ENCODE results near the gene SLC7A9. TPM values are rescaled to one million over a fixed set of nuclear protein-coding genes. Genes with fewer than 3 reads are reported as not detected.
"Not testable (repeated sequence)": the region's sequence is repeated elsewhere in the genome, so short reads cannot be mapped to it uniquely, and the experiment has no call there.

The SLC7A9 gene
- total RNA-seq, 1 donor from 2014 or later = 5.4 TPM

GRCh38 chr19:32890841-32891240 lies 21.3 kb upstream of the SLC7A9 start:
- no peak for TF ChIP-seq CTCF (IDR thresholded peaks at IDR 0.05; ENCODE audit: unreplicated experiment)
- no peaks in the 10 kb centered on the region for H3K27me3 Mint-ChIP-seq
- no peak overlapping the region for H3K4me3 Mint-ChIP-seq (ENCODE audit: low read depth)
- no peak for DNase-seq (ENCODE audit: low spot score, unreplicated experiment)
- H3K9me3 Mint-ChIP-seq (ENCODE audit: low read depth) = peaks cover 20% of the 10 kb centered on the region
- H3K27ac Mint-ChIP-seq = no peak overlapping the region
- H3K36me3 Mint-ChIP-seq (ENCODE audit: insufficient read depth) = peaks cover 41% of the 10 kb centered on the region
- no peaks in the 10 kb centered on the region for H3K4me1 Mint-ChIP-seq (ENCODE audit: low read depth)

DNA sequence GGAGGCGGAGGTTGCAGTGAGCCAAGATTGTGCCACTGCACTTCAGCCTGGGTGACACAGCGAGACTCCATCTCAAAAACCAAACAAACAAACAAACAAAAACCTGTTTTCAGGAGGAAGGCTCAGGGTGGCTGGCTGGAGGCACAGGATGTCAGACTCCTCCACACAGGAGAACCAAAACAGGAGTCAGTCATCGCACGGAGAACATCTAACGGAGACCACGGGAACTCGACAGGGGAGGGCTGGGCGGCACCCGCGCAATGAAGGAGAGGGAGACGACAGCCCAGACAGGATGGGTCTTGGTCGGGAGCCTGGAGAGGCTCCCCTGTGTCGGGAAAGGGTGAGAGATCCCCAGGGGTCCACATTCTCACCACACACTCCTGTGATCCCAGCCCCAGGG lies 20.8 kb upstream of the SLC7A9 start:
- TF ChIP-seq CTCF (IDR thresholded peaks at IDR 0.05; ENCODE audit: unreplicated experiment) = no peak
- no peak overlapping the region for H3K27ac Mint-ChIP-seq

DNA sequence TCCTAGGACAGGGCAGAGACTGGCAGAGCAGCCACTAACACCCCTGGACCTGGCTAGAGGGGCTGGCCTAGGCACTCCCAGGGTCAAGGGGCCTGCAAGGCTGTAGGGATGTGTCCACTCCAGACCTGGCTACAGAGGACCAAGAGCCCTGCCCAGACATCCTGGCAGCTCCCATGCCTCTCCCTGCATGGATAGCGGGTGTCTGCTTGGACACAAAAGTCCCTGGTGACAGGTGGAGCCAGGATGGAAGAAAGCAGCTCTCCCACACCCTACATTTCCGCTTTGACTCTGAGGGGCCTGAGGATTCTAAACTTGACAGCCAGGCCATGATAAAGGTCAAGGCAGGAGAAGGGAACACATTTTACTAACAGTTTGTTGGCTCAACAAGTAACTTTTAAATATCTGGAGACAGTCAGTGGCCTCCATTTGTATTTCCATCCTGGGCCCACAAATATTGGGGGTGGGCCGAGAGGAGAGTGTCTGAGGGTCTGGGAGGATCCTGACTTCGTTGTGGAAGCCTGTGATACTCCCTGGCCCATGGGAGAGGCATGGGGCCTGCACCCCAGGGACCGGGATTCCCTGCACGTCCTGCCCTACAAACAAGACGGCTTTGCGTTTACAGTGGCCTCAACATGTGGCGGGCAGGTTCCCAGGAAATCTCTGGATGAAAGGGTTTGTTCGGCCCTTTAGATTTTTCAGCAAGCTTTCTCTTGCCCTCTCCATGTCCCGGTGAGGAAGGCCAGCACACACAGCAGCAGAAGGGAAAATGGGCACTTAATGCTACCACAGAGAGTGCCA lies 19.8 kb upstream of the SLC7A9 start:
- Mint-ChIP-seq H3K36me3 (ENCODE audit: insufficient read depth) (peaks cover 34% of the 10 kb centered on the region), H3K27me3 (no peaks in the 10 kb centered on the region), H3K4me1 (ENCODE audit: low read depth) (no peaks in the 10 kb centered on the region), H3K4me3 (ENCODE audit: low read depth) (no peak overlapping the region), H3K9me3 (ENCODE audit: low read depth) (peaks cover 20% of the 10 kb centered on the region), H3K27ac (no peak overlapping the region)
- DNase-seq (ENCODE audit: low spot score, unreplicated experiment) = no peak
- no peak for TF ChIP-seq CTCF (IDR thresholded peaks at IDR 0.05; ENCODE audit: unreplicated experiment)

More for the DNA sequence above, 20.8 kb upstream of the SLC7A9 start:
- no peaks in the 10 kb centered on the region for H3K4me1 Mint-ChIP-seq (ENCODE audit: low read depth)
- peaks cover 41% of the 10 kb centered on the region for H3K36me3 Mint-ChIP-seq (ENCODE audit: insufficient read depth)
- H3K4me3 Mint-ChIP-seq (ENCODE audit: low read depth) = no peak overlapping the region
- no peak for DNase-seq (ENCODE audit: low spot score, unreplicated experiment)
- H3K27me3 Mint-ChIP-seq = no peaks in the 10 kb centered on the region
- H3K9me3 Mint-ChIP-seq (ENCODE audit: low read depth) = peaks cover 20% of the 10 kb centered on the region

- no peak overlapping the region for H3K4me3 Mint-ChIP-seq (ENCODE audit: low read depth)
- no peak overlapping the region for H3K27ac Mint-ChIP-seq
- H3K27me3 Mint-ChIP-seq = no peaks in the 10 kb centered on the region
- H3K9me3 Mint-ChIP-seq (ENCODE audit: low read depth) = peaks cover 9% of the 10 kb centered on the region
- peaks cover 20% of the 10 kb centered on the region for H3K36me3 Mint-ChIP-seq (ENCODE audit: insufficient read depth)
- H3K4me1 Mint-ChIP-seq (ENCODE audit: low read depth) = no peaks in the 10 kb centered on the region
- no peak for TF ChIP-seq CTCF (IDR thresholded peaks at IDR 0.05; ENCODE audit: unreplicated experiment)
- DNase-seq (ENCODE audit: low spot score, unreplicated experiment) = no peak
Observed at GRCh38 chr19:32887572-32888215, 18.1 kb upstream of the SLC7A9 start.

GRCh38 chr19:32886241-32886640 lies 16.7 kb upstream of the SLC7A9 start:
- TF ChIP-seq CTCF (IDR thresholded peaks at IDR 0.05; ENCODE audit: unreplicated experiment) = no peak
- H3K27ac Mint-ChIP-seq = peak overlapping the region; percentile 47
- H3K9me3 Mint-ChIP-seq (ENCODE audit: low read depth) = peaks cover under 1% of the 10 kb centered on the region
- DNase-seq (ENCODE audit: low spot score, unreplicated experiment) = no peak
- H3K4me1 Mint-ChIP-seq (ENCODE audit: low read depth) = no peaks in the 10 kb centered on the region
- H3K36me3 Mint-ChIP-seq (ENCODE audit: insufficient read depth) = peaks cover 8% of the 10 kb centered on the region
- no peak overlapping the region for H3K4me3 Mint-ChIP-seq (ENCODE audit: low read depth)
- no peaks in the 10 kb centered on the region for H3K27me3 Mint-ChIP-seq

GRCh38 chr19:32885255-32885654 lies 15.7 kb upstream of the SLC7A9 start:
- not testable (repeated sequence) for H3K27me3 Mint-ChIP-seq; H3K9me3 Mint-ChIP-seq (ENCODE audit: low read depth); DNase-seq (ENCODE audit: low spot score, unreplicated experiment); H3K36me3 Mint-ChIP-seq (ENCODE audit: insufficient read depth); H3K4me3 Mint-ChIP-seq (ENCODE audit: low read depth); H3K4me1 Mint-ChIP-seq (ENCODE audit: low read depth)
- H3K27ac Mint-ChIP-seq = peak overlapping the region; percentile 67

Data from progenitor cell of endocrine pancreas (in vitro differentiated cells).